ENCODE measurements around the gene PCID2. TPM values are rescaled to one million over a fixed set of nuclear protein-coding genes. Genes with fewer than 3 reads are reported as not detected.
A peak's percentile ranks its signal among the peaks of the same experiment; 100 is the strongest.

PCID2 gene
- total RNA-seq, 3 donors from 2014 or later, result 63.3 to 68.1 (median 66.9) TPM

- ATAC-seq (no peak), DNase-seq (no peak)
- Mint-ChIP-seq H3K9me3 (peaks cover 10% of the 10 kb centered on the region), H3K36me3 (ENCODE audit: insufficient read depth) (no peaks in the 10 kb centered on the region), H3K4me1 (ENCODE audit: low read depth) (peaks cover 28% of the 10 kb centered on the region), H3K27me3 (ENCODE audit: low read depth) (no peaks in the 10 kb centered on the region), H3K4me3 (no peak overlapping the region)
Observed at GRCh38 chr13:113157206-113157928, 51.1 kb downstream of the PCID2 start.

DNA sequence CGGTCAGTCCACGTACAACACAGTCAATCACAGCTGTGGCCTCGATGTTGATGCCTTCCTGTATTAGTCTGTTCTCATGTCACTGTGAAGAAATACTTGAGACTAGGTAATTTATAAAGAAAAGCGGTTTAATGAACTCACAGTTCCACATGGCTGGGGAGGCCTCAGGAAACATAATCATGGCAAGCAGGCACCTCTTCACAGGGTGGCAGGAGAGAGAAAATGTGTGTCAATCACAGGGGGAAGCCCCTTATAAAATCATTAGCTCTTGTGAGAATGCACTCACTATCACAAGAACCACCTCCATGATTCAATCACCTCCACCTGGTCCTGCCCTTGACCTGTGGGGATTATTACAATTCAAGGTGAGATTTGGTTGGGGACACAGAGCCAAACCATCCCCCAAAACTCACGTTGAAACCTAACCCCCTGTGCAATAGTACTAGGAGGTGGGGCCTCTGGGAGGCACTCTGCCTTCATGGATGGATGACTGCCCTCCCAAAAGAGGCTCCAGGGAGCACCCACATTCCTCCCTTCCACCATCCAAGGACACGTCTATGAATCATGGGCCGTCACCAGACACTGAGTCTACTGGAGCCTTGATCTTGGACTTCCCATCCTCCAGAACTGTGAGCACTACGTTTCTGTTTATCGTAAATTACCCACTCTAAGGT is 52.4 kb downstream of the PCID2 start:
- Mint-ChIP-seq H3K4me3 (no peak overlapping the region), H3K27me3 (ENCODE audit: low read depth) (no peaks in the 10 kb centered on the region), H3K9me3 (peaks cover 10% of the 10 kb centered on the region), H3K36me3 (ENCODE audit: insufficient read depth) (no peaks in the 10 kb centered on the region), H3K4me1 (ENCODE audit: low read depth) (peaks cover 30% of the 10 kb centered on the region)
- DNase-seq (no peak), ATAC-seq (no peak)

GRCh38 chr13:113155201-113155600 is 53.3 kb downstream of the PCID2 start:
- H3K4me3 Mint-ChIP-seq, result peak overlapping the region; percentile 54
- ATAC-seq (no peak), DNase-seq (no peak)
- H3K9me3 Mint-ChIP-seq, result peaks cover 10% of the 10 kb centered on the region
- no peaks in the 10 kb centered on the region for H3K36me3 Mint-ChIP-seq (ENCODE audit: insufficient read depth)
- H3K4me1 Mint-ChIP-seq (ENCODE audit: low read depth), result peaks cover 25% of the 10 kb centered on the region
- no peaks in the 10 kb centered on the region for H3K27me3 Mint-ChIP-seq (ENCODE audit: low read depth)

GRCh38 chr13:113153810-113154748 is 54.4 kb downstream of the PCID2 start:
- DNase-seq, result peak; percentile 71
- ATAC-seq, result peak; percentile 50 to 68
- Mint-ChIP-seq H3K4me3 (peak overlapping the region; percentile 75), H3K4me1 (ENCODE audit: low read depth) (peaks cover 22% of the 10 kb centered on the region), H3K36me3 (ENCODE audit: insufficient read depth) (no peaks in the 10 kb centered on the region), H3K27me3 (ENCODE audit: low read depth) (no peaks in the 10 kb centered on the region), H3K9me3 (peaks cover 10% of the 10 kb centered on the region)

GRCh38 chr13:113152984-113153809 is 55.3 kb downstream of the PCID2 start:
- no peaks in the 10 kb centered on the region for H3K36me3 Mint-ChIP-seq (ENCODE audit: insufficient read depth)
- H3K9me3 Mint-ChIP-seq, result peaks cover 10% of the 10 kb centered on the region
- peaks cover 22% of the 10 kb centered on the region for H3K4me1 Mint-ChIP-seq (ENCODE audit: low read depth)
- peak overlapping the region; percentile 81 for H3K4me3 Mint-ChIP-seq
- DNase-seq (no peak), ATAC-seq (peak; percentile 32 to 38)
- H3K27me3 Mint-ChIP-seq (ENCODE audit: low read depth), result no peaks in the 10 kb centered on the region

DNA sequence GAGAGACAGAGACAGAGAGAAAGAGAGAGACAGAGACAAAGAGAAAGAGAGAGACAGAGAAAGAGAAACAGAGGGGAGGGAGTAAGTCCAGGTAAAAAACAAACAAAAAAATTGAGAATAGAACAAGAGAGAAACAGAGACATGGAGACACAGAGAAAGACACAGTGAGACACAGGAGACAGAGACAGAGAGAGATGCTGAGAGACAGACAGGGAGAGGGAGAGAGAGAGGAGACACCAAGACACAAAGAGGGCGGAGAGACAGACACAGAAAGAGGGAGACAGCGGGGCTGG is 55.8 kb downstream of the PCID2 start:
- H3K9me3 Mint-ChIP-seq, result peaks cover 10% of the 10 kb centered on the region
- ATAC-seq (no peak), DNase-seq (no peak)
- no peaks in the 10 kb centered on the region for H3K27me3 Mint-ChIP-seq (ENCODE audit: low read depth)
- peaks cover 22% of the 10 kb centered on the region for H3K4me1 Mint-ChIP-seq (ENCODE audit: low read depth)
- no peaks in the 10 kb centered on the region for H3K36me3 Mint-ChIP-seq (ENCODE audit: insufficient read depth)
- H3K4me3 Mint-ChIP-seq, result peak overlapping the region; percentile 81

DNA sequence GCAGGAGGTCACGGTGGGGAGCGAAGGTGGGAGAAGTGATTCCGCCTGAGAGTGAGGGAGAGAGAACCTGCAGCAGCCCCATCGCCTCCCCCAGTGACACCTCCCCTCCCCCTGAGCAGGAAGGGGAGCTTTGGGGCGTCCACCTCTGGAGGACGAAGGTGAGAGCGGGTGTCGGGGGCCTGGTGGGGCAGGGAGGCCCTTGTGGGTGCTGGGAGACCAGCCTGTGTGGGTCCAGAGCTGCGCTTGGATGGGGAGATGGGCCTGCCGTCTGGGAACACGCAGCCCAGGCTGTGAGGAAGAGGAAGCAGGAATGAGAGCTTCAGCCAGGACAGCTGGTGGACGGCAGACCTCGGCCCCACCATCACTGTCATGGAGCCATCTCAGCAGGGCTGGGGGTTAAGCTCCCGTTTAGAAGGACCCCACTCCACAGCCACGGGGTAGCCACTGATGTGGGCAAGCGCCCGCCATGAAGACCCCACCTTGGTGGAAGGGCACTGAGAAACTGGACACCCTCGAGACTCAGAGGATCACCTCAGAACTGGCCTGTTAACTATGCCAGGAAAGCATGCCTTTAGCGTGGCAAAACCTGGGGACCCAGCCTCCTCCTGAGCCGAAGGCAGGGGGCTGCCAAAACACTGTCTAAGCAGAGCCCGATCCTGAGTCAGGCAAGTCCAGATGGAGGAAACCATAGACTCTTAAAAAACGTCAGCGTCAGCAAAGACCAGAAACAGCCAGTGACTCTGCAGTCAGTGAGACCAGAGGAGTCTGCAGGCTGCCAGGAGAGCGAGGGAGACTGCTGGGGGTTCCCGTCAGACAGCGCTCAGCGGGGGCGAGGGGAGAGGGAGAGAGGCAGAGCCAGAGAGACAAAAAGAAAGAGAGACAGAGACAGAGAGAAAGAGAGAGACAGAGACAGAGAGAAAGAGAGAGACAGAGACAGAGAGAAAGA is 56.5 kb downstream of the PCID2 start:
- ATAC-seq (peak; percentile 42 to 44), DNase-seq (no peak)
- Mint-ChIP-seq H3K27me3 (ENCODE audit: low read depth) (no peaks in the 10 kb centered on the region), H3K36me3 (ENCODE audit: insufficient read depth) (no peaks in the 10 kb centered on the region), H3K4me3 (peak overlapping the region; percentile 81), H3K9me3 (peaks cover 10% of the 10 kb centered on the region), H3K4me1 (ENCODE audit: low read depth) (peaks cover 22% of the 10 kb centered on the region)

GRCh38 chr13:113150550-113151365 is 57.7 kb downstream of the PCID2 start:
- DNase-seq, result no peak
- no peak for ATAC-seq
- H3K9me3 Mint-ChIP-seq, result peaks cover 9% of the 10 kb centered on the region
- H3K4me1 Mint-ChIP-seq (ENCODE audit: low read depth), result peaks cover 22% of the 10 kb centered on the region
- H3K4me3 Mint-ChIP-seq, result peak overlapping the region; percentile 33
- H3K36me3 Mint-ChIP-seq (ENCODE audit: insufficient read depth), result no peaks in the 10 kb centered on the region
- H3K27me3 Mint-ChIP-seq (ENCODE audit: low read depth), result no peaks in the 10 kb centered on the region

DNA sequence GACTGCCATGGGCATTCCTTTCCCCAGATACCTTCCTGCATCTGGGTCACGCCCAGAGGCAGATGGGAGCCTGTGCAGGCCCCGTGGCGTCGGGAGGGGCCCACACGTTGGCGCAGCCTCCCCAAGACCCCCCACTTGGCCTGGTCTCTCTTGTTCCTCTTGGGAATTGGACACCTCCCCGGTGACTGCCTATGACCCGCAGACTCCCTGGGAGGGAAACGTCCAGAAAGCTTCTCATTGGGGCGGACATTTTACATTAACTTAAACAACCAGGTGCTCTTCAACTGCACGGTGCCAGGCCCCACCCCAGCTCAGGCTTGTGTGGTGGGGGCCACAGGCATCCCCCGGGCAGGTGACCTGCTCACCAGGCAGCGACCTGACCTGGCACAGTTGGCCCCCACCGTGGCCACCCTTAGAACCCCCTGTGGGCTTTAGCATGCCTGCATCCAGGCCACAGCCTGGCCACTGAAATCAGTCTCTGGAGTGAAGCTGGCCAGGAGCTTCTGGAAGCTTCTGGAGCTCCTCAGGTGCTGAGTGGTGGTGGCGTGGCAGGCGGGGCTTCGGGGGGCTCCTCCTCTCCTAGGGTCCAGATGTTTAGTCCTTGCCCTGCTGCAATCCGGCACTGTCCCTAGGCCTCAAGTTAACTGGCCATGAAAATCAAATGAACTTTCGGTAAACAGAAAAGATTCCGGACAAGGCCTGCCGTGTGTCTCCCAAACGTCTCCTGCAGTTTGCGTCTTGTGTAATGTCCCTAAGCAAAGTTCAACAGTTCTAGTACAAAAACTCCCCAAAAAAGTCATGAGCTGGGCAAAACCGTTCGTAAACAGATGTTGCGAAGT is 58.5 kb downstream of the PCID2 start:
- Mint-ChIP-seq H3K4me1 (ENCODE audit: low read depth) (peaks cover 24% of the 10 kb centered on the region), H3K27me3 (ENCODE audit: low read depth) (no peaks in the 10 kb centered on the region), H3K36me3 (ENCODE audit: insufficient read depth) (no peaks in the 10 kb centered on the region), H3K4me3 (no peak overlapping the region), H3K9me3 (peaks cover under 1% of the 10 kb centered on the region)
- ATAC-seq (no peak), DNase-seq (no peak)

DNA sequence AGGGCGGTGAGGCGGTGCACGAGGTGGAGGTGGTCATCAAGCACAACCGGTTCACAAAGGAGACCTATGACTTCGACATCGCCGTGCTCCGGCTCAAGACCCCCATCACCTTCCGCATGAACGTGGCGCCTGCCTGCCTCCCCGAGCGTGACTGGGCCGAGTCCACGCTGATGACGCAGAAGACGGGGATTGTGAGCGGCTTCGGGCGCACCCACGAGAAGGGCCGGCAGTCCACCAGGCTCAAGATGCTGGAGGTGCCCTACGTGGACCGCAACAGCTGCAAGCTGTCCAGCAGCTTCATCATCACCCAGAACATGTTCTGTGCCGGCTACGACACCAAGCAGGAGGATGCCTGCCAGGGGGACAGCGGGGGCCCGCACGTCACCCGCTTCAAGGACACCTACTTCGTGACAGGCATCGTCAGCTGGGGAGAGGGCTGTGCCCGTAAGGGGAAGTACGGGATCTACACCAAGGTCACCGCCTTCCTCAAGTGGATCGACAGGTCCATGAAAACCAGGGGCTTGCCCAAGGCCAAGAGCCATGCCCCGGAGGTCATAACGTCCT is 59.4 kb downstream of the PCID2 start:
- no peak for DNase-seq
- H3K4me1 Mint-ChIP-seq (ENCODE audit: low read depth), result peaks cover 19% of the 10 kb centered on the region
- no peaks in the 10 kb centered on the region for H3K9me3 Mint-ChIP-seq
- no peaks in the 10 kb centered on the region for H3K36me3 Mint-ChIP-seq (ENCODE audit: insufficient read depth)
- no peak for ATAC-seq
- H3K27me3 Mint-ChIP-seq (ENCODE audit: low read depth), result no peaks in the 10 kb centered on the region
- H3K4me3 Mint-ChIP-seq, result no peak overlapping the region

- Mint-ChIP-seq H3K4me1 (ENCODE audit: low read depth) (peaks cover 16% of the 10 kb centered on the region), H3K9me3 (no peaks in the 10 kb centered on the region), H3K4me3 (no peak overlapping the region), H3K36me3 (ENCODE audit: insufficient read depth) (no peaks in the 10 kb centered on the region), H3K27me3 (ENCODE audit: low read depth) (no peaks in the 10 kb centered on the region)
- ATAC-seq (no peak), DNase-seq (no peak)
Observed at GRCh38 chr13:113148407-113148806, 60.1 kb downstream of the PCID2 start.
